ENCODE results near the gene FNDC3B.

DNA sequence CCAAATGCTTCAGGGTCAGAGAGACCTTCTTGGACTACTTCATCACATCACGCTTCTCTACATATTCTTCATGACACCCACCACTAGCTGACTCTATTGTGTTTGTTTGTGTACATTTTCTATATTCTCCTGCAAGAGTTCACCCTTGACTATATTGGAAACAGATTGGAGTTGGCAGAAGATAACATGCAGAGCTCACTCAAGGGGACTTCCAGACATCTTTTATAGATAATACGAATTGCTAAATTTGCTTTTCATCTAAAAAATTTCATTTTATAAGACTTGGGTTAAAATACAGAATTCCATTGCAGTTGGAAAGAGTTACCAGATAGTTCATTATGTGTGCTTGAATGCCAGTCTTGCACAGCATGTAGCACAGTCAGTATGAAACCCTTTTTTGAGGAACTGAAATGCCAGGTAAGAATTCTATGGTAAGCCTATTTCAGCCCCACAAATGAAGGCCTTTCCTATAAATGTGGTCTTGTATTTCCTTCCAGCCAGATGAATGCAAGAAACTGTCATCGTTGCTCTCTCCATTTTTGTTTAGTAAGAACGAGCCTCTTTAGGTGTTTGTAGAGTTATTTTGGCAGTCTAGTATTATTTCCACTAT lies 231.3 kb downstream of the FNDC3B start:
- TF ChIP-seq, protein P1, sequence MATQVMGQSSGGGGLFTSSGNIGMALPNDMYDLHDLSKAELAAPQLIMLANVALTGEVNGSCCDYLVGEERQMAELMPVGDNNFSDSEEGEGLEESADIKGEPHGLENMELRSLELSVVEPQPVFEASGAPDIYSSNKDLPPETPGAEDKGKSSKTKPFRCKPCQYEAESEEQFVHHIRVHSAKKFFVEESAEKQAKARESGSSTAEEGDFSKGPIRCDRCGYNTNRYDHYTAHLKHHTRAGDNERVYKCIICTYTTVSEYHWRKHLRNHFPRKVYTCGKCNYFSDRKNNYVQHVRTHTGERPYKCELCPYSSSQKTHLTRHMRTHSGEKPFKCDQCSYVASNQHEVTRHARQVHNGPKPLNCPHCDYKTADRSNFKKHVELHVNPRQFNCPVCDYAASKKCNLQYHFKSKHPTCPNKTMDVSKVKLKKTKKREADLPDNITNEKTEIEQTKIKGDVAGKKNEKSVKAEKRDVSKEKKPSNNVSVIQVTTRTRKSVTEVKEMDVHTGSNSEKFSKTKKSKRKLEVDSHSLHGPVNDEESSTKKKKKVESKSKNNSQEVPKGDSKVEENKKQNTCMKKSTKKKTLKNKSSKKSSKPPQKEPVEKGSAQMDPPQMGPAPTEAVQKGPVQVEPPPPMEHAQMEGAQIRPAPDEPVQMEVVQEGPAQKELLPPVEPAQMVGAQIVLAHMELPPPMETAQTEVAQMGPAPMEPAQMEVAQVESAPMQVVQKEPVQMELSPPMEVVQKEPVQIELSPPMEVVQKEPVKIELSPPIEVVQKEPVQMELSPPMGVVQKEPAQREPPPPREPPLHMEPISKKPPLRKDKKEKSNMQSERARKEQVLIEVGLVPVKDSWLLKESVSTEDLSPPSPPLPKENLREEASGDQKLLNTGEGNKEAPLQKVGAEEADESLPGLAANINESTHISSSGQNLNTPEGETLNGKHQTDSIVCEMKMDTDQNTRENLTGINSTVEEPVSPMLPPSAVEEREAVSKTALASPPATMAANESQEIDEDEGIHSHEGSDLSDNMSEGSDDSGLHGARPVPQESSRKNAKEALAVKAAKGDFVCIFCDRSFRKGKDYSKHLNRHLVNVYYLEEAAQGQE (IDR thresholded peaks at IDR 0.05; ENCODE audit: insufficient read depth in 1 of 2, low read depth in 2 of 2, low read length in 2 of 2): no peak
- TF ChIP-seq POLR2AphosphoS5 (IDR thresholded peaks at IDR 0.05; ENCODE audit: low read depth, low read length): no peak

Measured in PFSK-1 (cell line).